Motor neuron (in vitro differentiated cells): ENCODE measurements around the gene GALP. TPM values are rescaled to one million over a fixed set of nuclear protein-coding genes. Genes with fewer than 3 reads are reported as not detected.
"Not testable (repeated sequence)": the region's sequence is repeated elsewhere in the genome, so short reads cannot be mapped to it uniquely, and the experiment has no call there.

ENCODE experiments used
- ATAC-seq, 8 experiments: fragments of 200-7000 bp; cut with Tn5 transposase; replicated peaks in 6 of 8; 2 replicates each; pipeline ENCODE4 v1.8.0; 2021; ENCODE audit warnings: mild to moderate bottlenecking in 8 of 8, moderate library complexity in 8 of 8
- H3K27ac ChIP-seq, 2 donors: fragments of 250-450 bp; sonication (Bioruptor Pico); 2 replicates each; pipeline ENCODE4 v1.9.0; 2021; ENCODE audit warnings: antibody characterized with exemption in 2 of 2, mild to moderate bottlenecking in 2 of 2, moderate library complexity in 1 of 2
- H3K4me1 ChIP-seq, 2 donors: fragments of 250-450 bp; sonication (Bioruptor Pico); replicated peaks in 1 of 2; 2 replicates each; pipeline ENCODE4 v1.6.1; 2021; ENCODE audit warnings: antibody characterized with exemption in 2 of 2, mild to moderate bottlenecking in 2 of 2, moderate library complexity in 1 of 2
- H3K4me3 ChIP-seq, 5 donors: fragments of 250-450 bp; sonication (Bioruptor Pico); 2 replicates each; pipeline ENCODE4 v1.9.0; 2021; ENCODE audit warnings: antibody characterized with exemption in 5 of 5, mild to moderate bottlenecking in 5 of 5, moderate library complexity in 4 of 5
- WGBS, 10 experiments: fragments of 450-650 bp; shearing (Covaris generic); methylation state at CpG; one replicate each; pipeline ENCODE4 v1.0.0; 2022; 5-methylcytosine and 5-hydroxymethylcytosine counted together
- in situ Hi-C, 9 experiments: fragments of 400-800 bp; cut with MboI; loops; one replicate each; pipeline ENCODE4 v1.15.0; 2021; ENCODE audit warnings: low sequenced_read_pairs in 9 of 9, low pct_unique_long_range_greater_than_20kb in 2 of 9; ENCODE audit not compliant: unreplicated experiment in 9 of 9
- total RNA-seq, 8 experiments: library from RNA; unstranded; fragments of 300-600 nt; gene quantifications; 2 replicates each; pipeline versions ENCODE4 v1.2.3 to v1.2.4, GENCODE V29; 2022

The GALP gene
- total RNA-seq, 8 experiments from 2014 or later: 0.29 TPM; not detected in 7

DNA sequence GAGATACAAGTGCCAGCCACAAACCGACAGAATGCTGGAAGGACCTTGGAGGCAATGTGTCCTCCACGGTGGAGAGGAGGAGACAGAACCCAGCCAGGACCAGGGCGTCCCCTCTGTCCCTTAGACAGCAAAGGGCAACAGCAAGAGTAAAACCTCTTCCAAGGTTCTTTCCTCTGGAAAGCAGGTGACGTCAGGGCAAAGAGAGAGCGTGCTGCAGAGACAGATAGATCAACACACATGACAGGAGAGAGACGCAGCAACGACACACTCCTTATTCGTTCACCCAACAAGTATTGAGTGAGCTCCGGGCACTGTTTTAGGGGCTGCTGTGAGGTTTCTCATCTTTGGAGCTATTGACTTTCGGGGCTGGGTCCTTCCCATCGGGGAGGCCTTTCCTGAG lies 1.3 kb upstream of the GALP start:
- Histone ChIP-seq H3K4me3 (no peak overlapping the region), H3K4me1 (peaks cover 0 to 4% of the 10 kb centered on the region in 2 donors), H3K27ac (no peak overlapping the region)
- ATAC-seq: peak in 2 of 8 experiments; percentile 48 to 57
- in situ Hi-C loops: no loop called here
- WGBS, 10 experiments: 0 to 80% (median 60%) methylated on average over 1 to 4 of the region's 11 CpGs; no CpG with 5 or more reads in 4 of the 10 experiments

- H3K4me3 ChIP-seq, ATAC-seq, H3K27ac ChIP-seq, in situ Hi-C loops, H3K4me1 ChIP-seq: not testable (repeated sequence)
- no CpG with 5 or more reads among the region's 11 CpGs for WGBS, 10 experiments
These were observed 502 bp downstream of the GALP start for GRCh38 chr19:56176310-56176709.

- Histone ChIP-seq H3K27ac (no peak overlapping the region), H3K4me3 (no peak overlapping the region), H3K4me1 (peaks cover 0 to 4% of the 10 kb centered on the region in 2 donors)
- WGBS, 10 experiments: 80 to 100% (median 86%) methylated on average over 1 to 17 of the region's 18 CpGs; no CpG with 5 or more reads in 3 of the 10 experiments
- no peak for ATAC-seq
- in situ Hi-C loops: no loop called here
These were observed 1.1 kb downstream of the GALP start for GRCh38 chr19:56176881-56177280.

GRCh38 chr19:56177564-56178243 lies 1.9 kb downstream of the GALP start:
- H3K4me3 ChIP-seq: no peak overlapping the region
- H3K4me1 ChIP-seq: peaks cover 0 to 4% of the 10 kb centered on the region in 2 donors
- in situ Hi-C loops: no loop called here
- no peak overlapping the region for H3K27ac ChIP-seq
- WGBS, 10 experiments: 0 to 90% (median 41%) methylated on average over 2 to 7 of the region's 11 CpGs; no CpG with 5 or more reads in 2 of the 10 experiments
- ATAC-seq: peak in 1 of 8 experiments; percentile 36

DNA sequence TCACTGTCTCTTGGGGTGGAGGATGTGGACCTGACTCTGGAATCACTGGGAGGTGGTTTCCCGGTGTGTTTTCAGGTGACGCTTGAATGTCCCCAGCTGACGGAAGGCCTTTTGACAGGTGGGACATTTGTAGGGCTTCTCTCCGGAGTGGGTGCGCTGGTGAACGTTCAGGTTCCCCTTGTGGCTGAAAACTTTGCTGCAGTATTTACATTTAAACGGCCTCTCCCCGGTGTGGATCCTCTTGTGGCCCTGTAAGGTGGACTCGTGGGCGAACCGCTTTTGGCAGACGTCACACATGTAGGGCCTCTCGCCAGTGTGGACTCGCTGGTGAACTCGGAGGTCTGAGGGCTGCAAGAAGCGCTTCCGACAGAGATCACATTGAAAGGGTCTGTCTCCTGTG lies 14.0 kb downstream of the GALP start:
- no peak for ATAC-seq
- H3K27ac ChIP-seq: no peak overlapping the region
- H3K4me1 ChIP-seq: no peaks in the 10 kb centered on the region
- H3K4me3 ChIP-seq: no peak overlapping the region
- 0 to 100% (median 56%) methylated on average over 1 to 9 of the region's 17 CpGs; no CpG with 5 or more reads in 3 of the 10 experiments for WGBS, 10 experiments
- in situ Hi-C loops: no loop called here

GRCh38 chr19:56191115-56191514 lies 15.3 kb downstream of the GALP start:
- Histone ChIP-seq H3K27ac (no peak overlapping the region), H3K4me3 (no peak overlapping the region), H3K4me1 (no peaks in the 10 kb centered on the region)
- no peak for ATAC-seq
- in situ Hi-C loops: no loop called here
- 0 to 88% (median 52%) methylated on average over 1 to 3 of the region's 7 CpGs; no CpG with 5 or more reads in 4 of the 10 experiments for WGBS, 10 experiments

GRCh38 chr19:56191711-56192110 lies 15.9 kb downstream of the GALP start:
- in situ Hi-C loops: no loop called here
- no peak for ATAC-seq
- no peak overlapping the region for H3K27ac ChIP-seq
- 60 to 82% (median 70%) methylated on average over 1 to 6 of the region's 10 CpGs; no CpG with 5 or more reads in 5 of the 10 experiments for WGBS, 10 experiments
- H3K4me1 ChIP-seq: no peaks in the 10 kb centered on the region
- H3K4me3 ChIP-seq: no peak overlapping the region

- 17 to 83% (median 55%) methylated on average over 2 to 8 of the region's 12 CpGs; no CpG with 5 or more reads in 2 of the 10 experiments for WGBS, 10 experiments
- in situ Hi-C loops: no loop called here
- no peak overlapping the region for H3K4me3 ChIP-seq
- no peak overlapping the region for H3K27ac ChIP-seq
- ATAC-seq: no peak
- no peaks in the 10 kb centered on the region for H3K4me1 ChIP-seq
These were observed 18.3 kb downstream of the GALP start for GRCh38 chr19:56193981-56194640.

DNA sequence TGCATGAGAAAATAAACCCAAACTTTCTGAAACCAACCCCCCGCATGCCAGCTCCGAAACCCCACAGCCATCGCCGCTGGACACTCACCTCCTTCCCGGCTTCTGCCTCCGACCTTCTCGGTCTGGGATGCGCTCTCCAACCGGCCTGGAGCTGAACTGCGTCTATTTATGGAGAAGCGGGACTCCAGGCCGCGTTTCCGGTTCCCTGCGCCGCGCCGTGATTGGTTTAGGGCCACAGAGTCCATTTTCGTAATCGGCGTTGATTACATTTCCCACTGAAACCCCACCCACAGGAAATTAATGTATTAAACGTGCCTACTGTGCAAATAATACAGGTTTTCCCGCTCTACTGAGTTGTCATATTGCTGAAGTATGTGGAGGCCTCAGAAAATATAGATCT lies 21.8 kb downstream of the GALP start, which contains the start of gene ZSCAN5B:
Gene ZSCAN5B (minus strand): TSS at position 138 of the 400 bp plus-strand sequence. CDS start 4,731 bp downstream, outside the sequence.
- in situ Hi-C loops: not testable (repeated sequence)
- WGBS, 10 experiments: 0 to 88% (median 80%) methylated on average over 1 to 11 of the region's 23 CpGs; no CpG with 5 or more reads in 2 of the 10 experiments

GRCh38 chr19:56199687-56200086 lies 23.9 kb downstream of the GALP start:
- in situ Hi-C loops: no loop called here
- Histone ChIP-seq H3K4me3 (no peak overlapping the region), H3K27ac (no peak overlapping the region), H3K4me1 (no peaks in the 10 kb centered on the region)
- 7 to 68% (median 24%) methylated on average over 2 to 7 of the region's 7 CpGs for WGBS, 10 experiments
- ATAC-seq: no peak

More for the DNA sequence above, 21.8 kb downstream of the GALP start, which contains the start of gene ZSCAN5B:
- H3K4me1 ChIP-seq, ATAC-seq, H3K4me3 ChIP-seq, H3K27ac ChIP-seq: not testable (repeated sequence)

- no peaks in the 10 kb centered on the region for H3K4me1 ChIP-seq
- no peak within 1 kb of the TSS for H3K4me3 ChIP-seq
- no peak within 1 kb of the TSS for H3K27ac ChIP-seq
- in situ Hi-C loops: no loop called here
- 0 to 40% (median 17%) methylated on average over 1 to 3 of the region's 3 CpGs; no CpG with 5 or more reads in 1 of the 10 experiments for WGBS, 10 experiments
- no peak for ATAC-seq
These were observed 26.2 kb downstream of the GALP start, which contains the start of gene ZSCAN5C for GRCh38 chr19:56201973-56202372. TSS of gene ZSCAN5C (plus strand) at chr19:56202273. CDS start at chr19:56205914, 3,641 bp downstream.

GRCh38 chr19:56207581-56207980 lies 31.8 kb downstream of the GALP start:
- H3K27ac ChIP-seq, H3K4me3 ChIP-seq, in situ Hi-C loops, H3K4me1 ChIP-seq, ATAC-seq: not testable (repeated sequence)
- 80% methylated on average over 1 of the region's 5 CpGs; no CpG with 5 or more reads in 9 of the 10 experiments for WGBS, 10 experiments

GRCh38 chr19:56209091-56209490 lies 33.3 kb downstream of the GALP start:
- ATAC-seq: no peak
- Histone ChIP-seq H3K27ac (no peak overlapping the region), H3K4me1 (no peaks in the 10 kb centered on the region), H3K4me3 (no peak overlapping the region)
- in situ Hi-C loops: no loop called here
- 0 to 95% (median 75%) methylated on average over 1 to 11 of the region's 12 CpGs; no CpG with 5 or more reads in 2 of the 10 experiments for WGBS, 10 experiments
